GM19372 (cell line): ENCODE results near the gene SEPTIN7.

ENCODE experiments used
- ATAC-seq: cut with Tn5 transposase; IDR thresholded peaks from one replicate; pipeline ENCODE4 v1.9.1; 2021; ENCODE audit warnings: mild to moderate bottlenecking, low read depth, moderate library complexity; ENCODE audit not compliant: unreplicated experiment

SEPTIN7 gene

DNA sequence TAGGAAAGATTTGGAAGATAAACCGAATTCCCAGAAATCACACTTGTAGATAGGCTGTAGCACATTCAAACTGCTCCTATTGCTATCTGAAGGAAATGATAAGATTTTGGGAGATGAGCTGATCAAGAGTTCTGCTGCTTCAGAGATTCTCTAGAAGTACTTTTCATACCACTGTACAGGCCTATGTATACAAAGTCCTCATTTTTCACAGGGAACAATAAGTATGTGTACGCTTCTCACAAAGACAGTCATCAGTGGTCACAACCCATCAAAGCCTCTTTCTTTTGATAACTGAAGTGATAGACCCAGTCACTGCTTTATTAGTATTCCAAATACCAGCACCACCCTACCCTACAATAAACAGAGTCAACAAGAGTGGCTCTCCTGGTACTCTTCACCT lies 15.6 kb upstream of the SEPTIN7 start:
- ATAC-seq: no peak

DNA sequence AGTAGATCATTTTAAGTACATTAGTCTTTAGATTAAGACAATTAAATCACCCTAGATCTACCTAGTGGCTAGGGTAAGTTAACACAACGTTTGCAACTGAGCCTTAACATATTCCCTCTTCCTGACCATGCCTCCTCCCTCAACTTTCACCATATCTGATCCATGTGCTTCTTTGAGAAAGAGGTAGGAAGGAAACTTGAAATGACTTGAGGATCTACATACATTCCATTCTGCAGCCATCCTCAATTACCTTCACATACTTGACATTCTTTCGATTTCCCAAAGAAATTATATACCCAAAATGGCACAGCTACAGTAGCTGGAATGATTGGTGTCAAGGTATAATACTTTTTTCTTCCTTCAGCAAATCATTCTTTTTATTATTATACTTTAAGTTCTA lies 12.9 kb upstream of the SEPTIN7 start:
- no peak for ATAC-seq

DNA sequence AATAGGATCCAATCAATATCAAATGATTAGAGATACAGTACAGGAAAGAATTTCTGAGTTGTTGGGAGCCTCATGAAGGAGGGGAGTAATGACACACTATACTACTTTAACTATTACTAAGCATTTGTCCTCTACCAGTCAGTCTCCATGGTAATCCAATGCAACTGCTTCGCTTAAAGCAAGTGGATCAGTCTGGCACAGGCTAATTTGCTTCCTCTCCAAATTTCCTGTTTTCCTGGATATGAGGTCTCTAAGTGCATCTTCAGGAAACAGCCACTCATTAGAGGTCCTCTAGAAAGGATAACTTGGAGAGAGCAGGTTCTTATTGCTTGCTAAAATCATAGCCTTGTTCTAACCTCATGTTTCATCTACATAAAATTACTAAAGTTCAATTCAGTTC lies 8.4 kb upstream of the SEPTIN7 start:
- no peak for ATAC-seq

DNA sequence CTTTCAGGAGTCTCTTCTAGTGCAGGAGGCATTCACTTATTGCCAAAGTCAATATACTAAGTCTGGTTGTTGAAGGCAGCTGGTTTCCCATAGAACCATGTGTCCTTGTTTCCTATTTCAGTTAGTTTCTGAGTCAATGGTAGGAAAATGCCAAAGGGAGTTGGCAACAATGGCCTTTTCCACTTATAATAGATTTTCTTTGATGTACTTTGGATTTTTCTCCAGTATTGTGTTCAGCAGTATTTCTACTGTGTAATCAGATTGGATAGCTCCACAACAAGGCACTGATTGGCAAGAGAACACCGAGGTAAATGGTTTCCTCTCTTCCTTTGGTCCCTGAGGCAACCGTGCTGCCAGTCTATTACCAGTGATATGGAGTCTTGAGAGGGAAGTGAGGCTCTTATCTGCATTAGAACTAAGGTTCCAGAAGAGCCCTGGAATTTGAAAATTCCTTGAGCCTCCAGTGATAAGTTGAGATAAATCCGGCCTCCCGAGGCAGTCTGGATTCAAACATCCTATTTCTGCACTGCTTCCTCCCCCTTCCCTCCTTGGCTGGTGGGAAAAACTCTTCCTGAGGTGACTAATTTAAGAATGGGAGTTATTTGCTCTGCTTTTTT lies 7.9 kb upstream of the SEPTIN7 start:
- ATAC-seq: no peak

DNA sequence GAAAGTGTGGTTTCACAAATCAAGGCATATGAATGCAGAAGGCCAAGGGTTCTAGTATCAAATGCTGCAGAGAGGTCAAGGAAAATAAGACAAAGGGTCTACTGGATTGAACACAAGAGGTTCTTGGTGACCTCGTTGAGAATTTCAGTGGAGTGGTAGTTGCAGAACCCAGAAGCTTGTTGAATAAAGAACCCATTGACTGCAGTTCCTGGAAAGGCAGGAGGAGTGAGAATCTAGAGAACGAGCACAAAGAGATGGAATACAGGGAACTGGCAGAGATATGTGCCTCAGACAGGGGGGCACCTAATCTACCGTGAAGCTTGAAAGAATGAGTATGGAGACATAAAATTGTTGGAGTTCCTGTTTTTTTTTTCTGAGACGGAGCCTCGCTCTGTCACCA lies 3.5 kb upstream of the SEPTIN7 start:
- no peak for ATAC-seq

DNA sequence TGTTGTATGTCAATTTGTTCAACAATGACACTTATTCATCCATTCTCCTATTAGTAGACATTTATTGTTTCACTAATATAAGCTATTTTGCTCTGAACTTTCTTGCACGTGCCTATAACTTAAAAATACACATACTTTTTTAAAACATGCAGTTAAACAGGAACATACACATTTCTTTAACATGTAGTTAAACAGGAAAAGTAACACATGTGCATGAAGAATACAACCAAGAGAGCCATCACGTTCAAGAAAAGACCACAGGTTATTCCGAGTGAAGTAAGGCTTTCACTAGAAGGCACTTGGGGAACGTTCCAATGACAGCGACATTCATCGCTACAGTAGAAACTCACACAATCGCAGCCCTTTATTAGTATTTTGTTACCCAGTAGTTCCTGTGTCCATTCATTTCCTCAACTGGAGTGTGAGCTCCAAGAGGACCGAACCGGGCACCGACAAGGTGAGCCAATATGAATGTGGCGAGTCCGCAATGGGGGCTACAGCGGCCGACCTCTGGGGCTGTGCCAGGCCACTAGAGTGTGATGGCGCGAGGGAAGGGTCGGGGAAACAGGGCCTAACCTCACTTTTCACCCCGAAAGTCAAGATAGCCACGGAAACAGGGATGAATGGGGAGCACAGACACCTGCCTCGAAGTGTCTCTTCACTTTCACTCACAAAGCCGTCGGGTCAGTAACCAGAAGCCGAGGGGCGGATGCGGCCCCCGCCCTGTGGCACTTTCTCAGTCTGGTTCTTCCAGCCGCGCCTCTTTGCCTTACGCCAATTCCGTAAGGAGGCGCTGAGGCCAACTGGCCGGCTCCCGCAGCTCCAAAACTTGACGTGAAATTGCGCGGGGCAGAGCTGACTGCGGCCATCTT lies 775 bp upstream of the SEPTIN7 start:
- peak; percentile 40 for ATAC-seq

DNA sequence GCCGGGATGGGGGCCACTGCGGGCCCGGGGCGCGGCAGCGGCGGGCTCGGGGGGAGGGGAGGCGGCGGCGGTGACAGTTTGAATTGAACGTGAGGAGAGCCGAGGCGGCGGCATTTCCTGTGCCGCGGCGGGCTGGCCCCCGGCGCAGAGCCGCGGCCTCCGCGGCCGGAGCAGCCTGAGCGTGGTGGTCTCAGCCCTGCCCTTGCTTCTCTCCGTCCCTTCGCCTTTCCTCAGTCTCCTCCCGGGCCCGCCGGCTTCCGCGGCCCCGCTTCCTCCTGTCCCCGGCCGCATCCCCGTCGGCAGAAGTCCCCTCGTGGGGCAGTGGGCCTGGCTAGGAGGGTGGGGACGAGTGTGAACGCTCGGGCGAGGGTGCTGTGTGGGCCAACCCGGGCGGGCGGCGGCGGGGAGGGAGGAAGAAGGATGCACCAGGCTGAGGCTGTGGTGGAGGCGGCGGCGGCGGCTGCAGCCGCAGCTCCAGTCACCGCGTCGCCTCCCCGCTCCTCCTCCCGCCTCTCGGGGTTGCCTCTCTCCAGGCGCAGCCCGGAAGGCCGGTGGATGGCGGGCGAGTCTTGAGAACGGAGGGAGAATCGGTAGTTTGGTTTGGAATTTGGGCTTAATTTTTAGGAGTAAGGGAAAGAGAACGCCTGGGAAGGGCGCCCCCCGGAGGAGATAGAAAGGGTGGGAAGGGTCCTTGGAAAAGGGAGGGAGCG lies 690 bp downstream of the SEPTIN7 start:
- peak; percentile 32 for ATAC-seq

DNA sequence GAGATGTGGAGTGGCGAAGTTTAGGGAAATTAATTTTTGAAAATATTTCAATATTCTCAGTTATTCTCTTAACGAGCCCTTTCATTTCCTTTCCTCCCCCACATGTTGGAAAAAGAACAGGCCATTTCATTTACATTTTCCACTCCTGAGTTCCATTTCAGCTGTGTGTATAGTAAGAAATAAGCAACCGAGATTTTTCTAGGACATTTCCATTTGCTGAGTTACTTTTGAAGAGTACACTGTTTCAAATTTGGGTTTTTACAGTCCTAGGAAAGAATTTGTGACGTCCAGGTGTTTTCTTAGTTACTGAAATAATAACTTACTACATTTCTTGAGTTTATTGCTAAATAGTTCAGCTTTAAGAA lies 1.2 kb downstream of the SEPTIN7 start:
- ATAC-seq: no peak

DNA sequence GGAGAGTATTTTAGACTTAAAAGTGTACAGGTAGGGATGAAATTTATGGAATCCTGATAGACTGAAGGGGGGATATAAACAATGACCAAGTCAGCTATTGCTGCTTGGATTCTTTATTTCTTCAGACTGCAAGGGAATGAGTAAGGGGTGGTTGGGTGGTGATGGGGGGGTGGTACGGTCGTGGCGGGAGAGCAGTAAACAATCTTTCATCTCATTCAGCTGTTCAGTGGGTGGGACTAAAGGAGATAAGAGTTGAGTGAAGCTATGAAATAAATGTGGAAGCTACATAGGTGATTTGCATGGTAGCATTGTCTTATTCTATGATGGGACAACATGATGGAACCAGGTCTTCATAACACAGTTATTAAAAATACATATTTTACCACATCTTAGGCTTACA lies 1.8 kb downstream of the SEPTIN7 start:
- ATAC-seq: no peak

DNA sequence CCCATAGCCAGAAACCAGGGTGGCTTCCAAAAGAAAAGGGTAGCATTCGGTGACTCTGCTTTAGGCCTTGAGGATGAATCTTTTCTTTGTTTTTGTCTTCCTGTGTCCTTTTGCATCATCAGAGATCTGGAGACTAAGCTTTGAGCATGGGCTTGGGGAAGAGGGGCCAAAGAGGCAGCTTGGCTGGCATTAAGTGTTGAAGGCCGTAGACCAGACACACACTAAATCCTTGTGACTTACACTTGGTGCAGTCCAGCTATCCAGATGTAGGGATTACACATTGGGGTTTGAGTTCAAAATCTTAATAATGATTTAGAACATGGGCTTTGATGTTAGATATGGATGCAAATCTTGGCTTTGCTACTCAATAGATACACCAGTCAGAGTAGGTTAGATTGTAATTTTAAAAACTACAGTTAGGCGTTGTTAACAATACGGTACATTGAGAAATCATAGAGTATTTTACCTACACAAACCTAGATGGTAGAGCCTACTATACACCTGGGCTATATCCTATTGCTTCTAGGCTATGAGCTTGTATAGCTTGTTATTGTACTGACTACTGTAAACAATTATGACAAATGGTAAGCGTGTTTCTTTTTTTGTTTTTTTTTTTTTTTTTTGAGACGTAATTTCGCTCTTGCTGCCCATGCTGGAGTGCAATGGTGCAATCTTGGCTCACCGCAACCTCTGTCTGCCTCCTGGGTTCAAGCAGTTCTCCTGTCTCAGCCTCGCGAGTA lies 3.5 kb downstream of the SEPTIN7 start:
- ATAC-seq: no peak

DNA sequence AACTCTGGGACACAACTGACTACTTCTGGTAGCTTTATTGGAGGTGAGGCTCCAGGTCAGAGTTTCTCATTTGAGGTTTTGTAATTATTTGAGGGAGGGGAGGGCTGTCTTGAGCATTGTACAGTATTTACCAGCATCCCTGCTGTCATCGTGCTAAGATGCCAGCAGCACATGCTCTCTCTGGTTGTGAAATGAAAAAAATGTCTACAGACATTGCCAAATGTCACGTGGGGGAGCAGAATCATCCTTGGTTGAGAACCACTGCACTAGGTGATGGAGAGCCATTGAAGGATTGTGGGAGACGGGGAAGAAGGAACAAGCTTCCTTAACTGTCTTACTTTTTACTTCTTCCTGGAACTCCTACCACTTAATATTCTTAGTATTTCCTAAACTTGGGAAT lies 5.0 kb downstream of the SEPTIN7 start:
- no peak for ATAC-seq

DNA sequence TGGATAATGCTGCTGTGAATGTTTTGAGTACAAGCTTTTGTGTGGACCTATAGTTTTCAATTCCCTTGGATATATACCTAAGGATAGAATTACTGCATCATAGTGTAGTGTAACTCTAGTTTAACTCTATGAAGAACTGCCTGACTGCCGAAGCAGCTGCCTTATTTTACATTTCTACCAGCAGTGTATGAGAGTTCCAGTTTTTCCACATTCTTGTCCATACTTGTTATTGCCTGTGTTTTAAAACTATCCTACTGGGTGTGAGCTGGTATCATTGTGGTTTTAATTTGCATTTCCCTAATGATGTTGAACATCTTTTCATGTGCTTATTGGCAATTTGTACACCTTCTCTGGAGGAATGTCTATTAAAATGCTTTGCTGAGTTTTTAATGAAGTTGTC lies 15.7 kb downstream of the SEPTIN7 start:
- no peak for ATAC-seq

DNA sequence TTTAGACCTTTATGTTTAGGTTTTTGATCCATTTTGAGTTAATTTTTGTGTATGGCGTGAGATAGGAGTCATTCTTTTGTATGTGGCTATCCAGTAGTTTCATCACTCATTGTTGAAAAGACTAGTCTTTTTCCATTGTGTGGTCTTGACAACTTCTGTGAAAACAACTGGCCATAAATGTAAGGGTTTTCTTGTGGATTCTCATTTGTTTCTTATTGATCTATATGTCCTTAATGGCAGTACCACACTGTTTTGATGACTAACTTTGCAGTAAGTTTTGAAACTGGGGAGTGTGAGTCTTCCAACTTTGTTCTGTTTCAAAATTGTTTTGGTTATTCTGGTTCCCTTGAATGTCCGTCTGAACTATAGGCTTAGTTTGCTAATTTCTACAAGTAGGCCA lies 16.3 kb downstream of the SEPTIN7 start:
- ATAC-seq: no peak

DNA sequence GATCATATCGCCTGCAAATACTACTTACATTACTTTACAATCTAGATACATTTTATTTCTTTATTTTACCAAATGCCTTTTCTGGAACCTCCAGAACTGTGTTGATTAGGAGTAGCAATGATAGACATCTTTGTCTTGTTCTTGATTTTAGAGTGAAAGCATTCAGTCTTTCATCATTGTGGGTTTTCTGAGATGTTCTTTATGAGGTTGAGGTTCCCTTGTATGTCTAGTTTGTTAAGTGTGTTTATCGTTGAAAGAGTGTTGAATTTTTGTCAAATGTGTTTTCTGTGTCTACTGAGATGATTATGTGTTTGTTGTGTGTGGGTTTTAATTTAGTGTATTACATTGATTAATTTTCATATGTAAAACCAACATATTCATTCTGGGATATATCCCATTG lies 17.1 kb downstream of the SEPTIN7 start:
- no peak for ATAC-seq

DNA sequence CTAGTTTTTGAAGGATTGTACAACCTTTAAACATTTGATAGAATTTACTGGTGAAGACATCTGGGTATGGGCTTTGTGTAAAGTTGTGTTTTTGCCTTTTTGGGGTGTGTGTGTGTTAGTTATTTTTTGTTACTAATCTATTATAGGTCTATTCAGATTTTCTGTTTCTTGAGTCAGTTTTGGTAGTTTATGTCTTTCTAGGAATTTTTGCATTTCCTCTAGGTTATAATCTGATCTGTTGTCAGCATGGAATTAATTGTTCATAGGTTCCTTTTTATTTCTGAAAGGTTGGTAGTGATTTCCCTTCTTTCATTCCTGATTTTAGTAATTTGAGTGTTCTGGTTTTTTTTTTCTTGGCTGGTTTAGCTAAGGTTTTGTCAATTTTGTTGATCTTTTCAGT lies 17.7 kb downstream of the SEPTIN7 start:
- no peak for ATAC-seq

DNA sequence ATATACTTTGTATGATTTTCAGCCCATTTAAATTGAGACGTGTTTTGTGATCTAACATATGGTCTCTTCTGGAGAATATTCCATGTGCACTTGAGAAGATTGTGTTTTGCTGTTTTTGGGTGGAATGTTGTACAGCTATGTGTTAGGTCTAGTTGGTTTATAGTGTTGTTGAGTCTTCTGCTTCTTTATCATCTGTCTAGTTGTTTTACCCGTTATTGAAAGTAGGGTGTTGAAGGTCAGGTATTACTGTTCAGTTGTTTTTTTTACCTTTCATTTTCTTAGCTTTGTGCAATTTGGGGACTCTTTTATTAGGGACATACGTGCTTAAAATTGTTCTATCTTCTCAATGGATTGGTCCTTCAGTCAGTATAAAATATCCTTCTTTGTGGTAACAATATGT lies 18.5 kb downstream of the SEPTIN7 start:
- no peak for ATAC-seq

DNA sequence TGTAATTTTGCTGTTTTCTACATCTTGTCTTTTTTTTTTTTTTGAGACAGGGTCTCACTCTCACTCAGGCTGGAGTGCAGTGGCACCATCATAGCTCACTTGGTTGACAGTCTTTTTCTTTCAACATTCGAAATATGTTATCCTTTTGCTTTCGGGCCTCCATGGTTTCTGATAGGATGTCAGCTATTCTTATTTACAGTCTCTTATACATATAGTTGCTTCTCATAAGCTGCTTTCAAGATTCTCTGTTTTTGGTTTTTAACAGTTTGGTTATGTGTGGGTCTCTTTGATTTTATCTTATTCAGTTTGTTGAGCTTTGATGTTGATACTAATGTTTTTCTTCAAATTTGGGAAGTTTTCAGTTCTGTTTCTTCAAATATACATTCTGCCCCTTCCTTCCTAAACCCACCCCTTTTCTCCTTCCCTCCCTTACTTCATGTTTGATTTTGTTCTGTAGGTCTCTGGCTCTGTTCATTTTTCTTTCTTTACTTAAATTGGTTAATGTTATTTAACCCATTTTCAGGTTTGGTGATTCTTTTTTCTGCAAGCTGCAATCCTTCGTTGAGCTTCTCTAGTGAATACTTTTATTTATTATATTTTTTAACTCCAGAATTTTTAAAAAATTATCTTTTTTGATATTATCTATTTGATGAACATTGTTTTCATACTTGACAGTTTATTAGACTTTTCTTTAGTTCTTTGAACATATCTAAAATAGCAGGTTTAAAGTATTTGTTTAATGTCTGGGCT lies 19.3 kb downstream of the SEPTIN7 start:
- ATAC-seq: no peak

DNA sequence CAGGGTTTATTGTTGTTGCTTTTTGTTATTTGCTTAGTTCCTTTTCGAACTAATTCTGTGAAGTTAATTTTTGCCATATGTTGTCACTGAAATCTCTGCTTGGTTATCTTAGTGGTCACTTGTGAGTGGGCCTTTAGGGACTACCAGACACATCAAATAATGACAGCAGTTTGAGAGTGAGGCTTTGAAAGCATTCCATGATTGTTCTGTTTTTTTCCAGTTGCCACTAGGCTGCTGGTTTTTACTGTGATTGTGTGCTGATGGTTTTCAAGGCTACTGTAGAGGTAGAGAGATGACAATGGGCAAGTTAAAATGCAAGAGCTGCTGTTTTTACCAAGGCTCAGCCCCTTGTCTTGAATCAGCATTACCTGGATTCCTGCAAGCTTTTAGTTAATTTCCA lies 20.0 kb downstream of the SEPTIN7 start:
- ATAC-seq: no peak

DNA sequence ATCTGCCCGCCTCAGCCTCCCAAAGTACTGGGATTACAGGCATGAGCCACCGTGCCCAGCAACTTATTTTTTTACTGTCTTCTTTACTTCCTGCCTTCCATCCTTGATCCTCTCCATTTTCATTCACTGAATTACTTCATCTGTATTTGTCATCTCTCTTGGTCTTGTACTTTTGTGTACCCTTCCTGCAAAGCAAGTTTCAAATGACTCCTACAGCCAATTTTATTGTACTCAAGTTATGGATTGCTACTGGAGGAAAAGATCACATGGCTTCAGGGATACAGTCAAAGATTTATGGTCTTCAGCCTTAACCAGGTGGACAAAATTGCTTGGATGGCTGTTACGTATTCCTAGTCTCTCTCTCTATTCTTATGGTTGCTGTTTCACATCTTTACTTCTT lies 22.6 kb downstream of the SEPTIN7 start:
- ATAC-seq: no peak

DNA sequence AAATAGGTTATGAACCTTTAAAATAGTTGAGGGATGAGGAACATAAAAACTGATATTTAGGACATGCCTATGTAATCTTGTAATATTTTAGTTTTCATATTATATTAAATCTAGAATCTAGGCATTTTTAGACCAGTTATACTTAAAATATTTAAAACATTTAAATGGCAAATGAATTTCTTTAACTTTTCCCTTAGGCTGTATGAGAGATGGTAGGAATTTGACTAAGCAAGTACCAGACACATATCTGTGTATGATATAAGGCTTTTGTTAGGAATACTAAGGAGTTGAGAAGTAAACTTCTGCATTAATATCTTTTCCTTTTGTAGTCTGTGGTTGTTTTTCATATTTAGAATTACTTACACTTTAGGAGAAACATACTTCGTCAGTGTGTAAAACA lies 25.1 kb downstream of the SEPTIN7 start:
- ATAC-seq: no peak
